AML-193 (cell line): ENCODE measurements around the gene C13orf46.
"Not testable (repeated sequence)": the region's sequence is repeated elsewhere in the genome, so short reads cannot be mapped to it uniquely, and the experiment has no call there.

Experiments used
- DNase-seq, 2 experiments: peaks; one replicate each; lab custom pipeline; 2025; lab: John Stamatoyannopoulos, UW

The C13orf46 gene

DNA sequence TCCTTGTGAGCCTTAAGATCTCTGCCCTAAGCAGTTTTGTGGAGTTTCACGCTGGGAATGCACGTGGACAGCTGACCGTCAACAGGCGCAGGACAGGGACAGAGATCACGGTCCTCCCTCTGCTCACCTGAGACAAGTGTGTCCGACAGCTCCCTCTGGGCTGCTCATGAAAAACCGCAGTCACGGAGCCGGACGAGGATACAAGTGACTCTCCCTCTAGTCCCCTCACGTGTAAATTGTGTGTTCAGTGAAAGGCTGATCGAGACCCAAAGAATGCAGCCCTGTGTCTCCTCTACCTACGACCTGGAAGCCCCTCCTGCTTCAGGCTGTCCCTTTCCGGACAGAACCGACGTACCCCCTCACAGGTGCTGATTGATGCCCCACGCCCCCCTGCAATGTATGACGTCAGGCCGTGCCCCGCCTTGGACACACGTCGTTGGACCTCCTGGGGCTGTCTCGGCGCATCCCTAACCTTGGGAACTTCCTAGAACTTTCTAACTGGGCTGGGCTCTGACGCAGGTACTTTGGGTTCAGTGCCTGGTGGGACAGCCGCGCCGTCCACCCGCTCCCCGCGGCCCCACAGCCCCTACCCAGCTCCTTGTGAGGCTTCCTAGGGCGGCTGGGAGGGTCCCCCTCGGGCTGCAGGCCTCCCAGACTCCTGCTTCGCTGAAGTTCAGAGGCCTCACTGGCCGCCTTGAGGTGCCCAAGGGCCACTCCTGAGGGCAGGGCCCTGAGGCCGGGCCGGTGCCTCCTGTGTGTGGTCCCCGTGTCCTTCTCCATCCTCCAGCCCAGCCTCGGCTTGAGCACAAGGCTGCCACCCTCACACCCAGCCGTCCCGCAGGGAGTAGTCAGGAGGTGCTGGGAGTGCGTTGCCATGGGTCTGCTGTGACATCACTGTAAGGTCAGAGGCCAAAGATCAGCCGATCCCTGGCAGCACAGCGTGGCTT is at the start of gene C13orf46:
C13orf46 (minus strand) TSS at position 859 of the 947 bp plus-strand sequence; CDS start at position 780, 79 bp downstream.
- DNase-seq: no peak

DNA sequence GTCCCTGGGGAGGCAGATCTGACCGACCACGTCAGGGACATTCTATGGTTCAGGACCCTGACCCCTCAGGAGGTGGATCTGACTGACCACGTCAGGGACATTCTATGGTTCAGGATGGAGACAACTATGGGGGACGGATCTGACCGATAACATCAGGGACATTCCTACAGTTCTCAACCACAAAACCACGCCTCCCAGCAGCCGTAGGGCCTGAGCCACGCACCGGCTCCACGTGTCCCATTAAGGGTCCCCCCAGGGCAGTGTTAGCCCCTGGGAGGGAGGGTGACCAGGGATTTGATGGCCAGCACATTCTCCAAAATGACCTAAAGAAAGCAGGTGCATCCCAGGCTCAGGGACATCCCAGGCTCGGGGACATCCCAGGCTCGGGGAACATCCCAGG is 49.0 kb upstream of the C13orf46 start:
- no peak for DNase-seq

GRCh38 chr13:114022309-114022669 is 48.4 kb upstream of the C13orf46 start:
- DNase-seq: no peak

- no peak for DNase-seq
Observed at GRCh38 chr13:114021464-114022308, 47.8 kb upstream of the C13orf46 start.

- no peak for DNase-seq
Observed at GRCh38 chr13:114020750-114021463, 47.0 kb upstream of the C13orf46 start.

DNA sequence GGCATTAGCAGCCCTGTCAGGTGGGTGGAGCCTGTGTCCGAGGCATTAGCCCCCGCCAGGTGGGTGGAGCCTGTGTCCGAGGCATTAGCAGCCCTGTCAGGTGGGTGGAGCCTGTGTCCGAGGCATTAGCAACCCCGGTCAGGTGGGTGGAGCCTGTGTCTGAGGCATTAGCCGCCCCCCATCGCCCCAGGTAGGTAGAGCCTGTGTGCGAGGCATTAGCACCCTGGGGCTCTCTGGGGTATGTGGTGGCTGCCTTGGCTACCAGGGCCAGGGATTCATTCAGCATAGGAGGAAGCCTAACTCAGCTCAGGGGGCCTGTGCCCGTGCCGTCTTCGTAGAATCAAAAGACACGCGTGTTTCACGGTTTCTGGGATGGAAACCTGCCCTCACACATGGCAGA is 46.3 kb upstream of the C13orf46 start:
- DNase-seq: not testable (repeated sequence)

DNA sequence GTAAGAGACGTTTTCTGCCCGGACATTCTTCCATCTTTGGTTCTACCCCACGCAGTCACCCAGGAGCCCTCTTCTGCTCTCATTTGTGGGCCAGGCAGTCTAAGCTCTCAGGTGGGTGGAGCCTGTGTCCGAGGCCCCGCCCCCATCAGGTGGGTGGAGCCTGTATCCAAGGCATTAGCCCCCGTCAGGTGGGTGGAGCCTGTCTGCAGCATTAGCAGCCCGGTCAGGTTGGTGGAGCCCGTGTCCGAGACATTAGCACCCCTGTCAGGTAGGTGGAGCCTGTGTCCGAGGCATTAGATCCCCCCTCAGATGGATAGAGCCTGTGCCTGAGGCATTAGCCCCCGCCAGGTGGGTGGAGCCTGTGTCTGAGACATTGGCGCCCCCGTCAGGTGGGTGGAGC is 45.5 kb upstream of the C13orf46 start:
- DNase-seq: no peak

GRCh38 chr13:114018461-114019055 is 44.7 kb upstream of the C13orf46 start:
- DNase-seq: no peak

- DNase-seq: no peak
Observed at GRCh38 chr13:114017966-114018365, 44.1 kb upstream of the C13orf46 start.

- DNase-seq: no peak
Observed at GRCh38 chr13:114017028-114017630, 43.3 kb upstream of the C13orf46 start.

GRCh38 chr13:114016321-114017027 is 42.6 kb upstream of the C13orf46 start:
- no peak for DNase-seq

GRCh38 chr13:114015969-114016295 is 42.1 kb upstream of the C13orf46 start:
- no peak for DNase-seq

DNA sequence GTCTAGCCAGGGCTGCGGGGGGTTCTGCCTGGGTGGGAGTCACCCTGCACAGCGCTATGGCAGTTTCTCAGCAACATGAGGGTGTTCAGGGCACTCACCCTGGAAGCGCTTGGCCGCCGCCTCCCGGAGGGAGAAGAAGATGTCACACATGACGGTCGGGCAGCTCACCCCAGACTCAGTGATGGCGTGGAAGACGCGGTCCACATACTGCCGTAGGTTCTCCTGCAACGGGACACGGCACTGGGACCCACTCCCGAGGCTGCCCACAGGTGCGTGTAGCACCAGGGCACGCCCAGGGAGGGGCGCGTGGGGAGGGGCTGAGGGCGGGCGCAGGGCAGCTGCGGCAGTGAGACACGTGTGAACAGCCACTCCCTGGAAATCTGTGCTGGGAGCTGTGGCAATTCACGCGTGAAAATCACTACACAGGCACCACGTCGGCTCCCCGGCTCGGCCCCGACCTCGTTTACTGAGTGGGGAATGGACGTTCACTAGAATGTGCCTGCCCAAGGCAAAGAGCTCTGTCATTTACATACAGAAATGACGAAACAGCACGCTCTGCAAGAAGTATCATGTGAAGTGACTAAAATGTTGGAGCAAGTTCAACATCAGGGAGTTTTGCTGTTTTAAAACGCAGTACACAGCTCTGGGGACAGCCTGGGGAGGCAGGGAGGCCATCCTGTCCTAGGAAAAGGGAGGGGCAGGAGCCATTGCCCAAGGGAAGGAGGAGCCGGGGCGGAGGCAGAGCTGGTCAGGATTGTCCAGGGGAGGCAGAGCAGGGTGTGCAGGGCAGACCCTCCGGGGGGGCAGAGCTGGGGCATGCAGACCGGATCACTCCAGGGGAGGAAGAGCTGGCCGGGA is 41.5 kb upstream of the C13orf46 start:
- DNase-seq: no peak

DNA sequence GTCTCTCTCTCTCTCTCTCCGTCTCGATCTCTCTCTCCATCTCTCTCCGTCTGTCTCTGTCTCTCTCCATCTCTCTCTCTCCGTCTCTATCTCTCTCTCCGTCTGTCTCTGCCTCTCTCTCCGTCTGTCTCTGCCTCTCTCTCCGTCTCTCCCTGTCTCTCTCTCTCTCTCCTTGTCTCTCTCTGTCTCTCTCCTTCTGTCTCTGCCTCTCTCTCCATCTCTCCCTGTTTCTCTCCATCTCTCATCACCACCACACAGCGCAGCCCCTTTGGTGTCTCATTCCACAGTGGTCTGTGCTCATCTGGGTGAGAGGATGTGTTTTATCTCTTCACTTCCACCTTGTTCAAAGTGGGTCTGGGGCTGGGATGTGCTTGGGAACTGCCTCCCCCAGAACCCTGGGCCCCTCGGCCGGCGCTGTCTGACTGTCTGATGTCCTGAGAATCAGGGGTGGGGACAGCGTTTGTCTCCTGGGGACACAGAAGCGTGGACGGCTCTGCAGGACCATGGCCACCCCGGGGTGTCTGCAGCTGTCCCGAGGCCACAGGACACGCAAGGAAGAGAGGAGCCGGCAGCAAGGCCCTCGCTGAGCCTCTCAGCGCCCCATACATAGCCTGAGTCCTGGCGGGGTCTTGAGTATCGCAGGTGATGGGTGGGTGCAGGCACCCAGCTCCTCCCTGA is 40.2 kb upstream of the C13orf46 start:
- DNase-seq: no peak

DNA sequence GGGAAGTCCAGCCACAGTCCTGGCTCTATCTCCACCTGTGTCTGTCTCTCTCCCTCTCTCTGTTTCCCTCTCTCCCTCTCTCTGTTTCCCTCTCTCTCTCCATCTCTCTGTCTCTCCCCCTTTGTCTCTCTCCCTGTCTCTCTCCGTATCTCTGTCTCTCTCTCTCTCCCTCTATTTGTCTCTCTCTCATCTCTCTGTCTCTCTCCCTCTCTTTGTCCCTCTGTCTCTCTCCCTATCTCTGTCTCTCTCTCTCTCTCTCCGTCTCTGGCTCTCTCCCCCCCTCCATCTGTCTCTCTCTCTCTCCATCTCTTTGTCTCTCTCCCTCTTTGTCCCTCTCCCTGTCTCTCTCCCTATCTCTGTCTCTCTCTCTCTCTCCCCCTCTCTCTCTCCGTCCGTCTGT is 39.5 kb upstream of the C13orf46 start:
- no peak for DNase-seq

DNA sequence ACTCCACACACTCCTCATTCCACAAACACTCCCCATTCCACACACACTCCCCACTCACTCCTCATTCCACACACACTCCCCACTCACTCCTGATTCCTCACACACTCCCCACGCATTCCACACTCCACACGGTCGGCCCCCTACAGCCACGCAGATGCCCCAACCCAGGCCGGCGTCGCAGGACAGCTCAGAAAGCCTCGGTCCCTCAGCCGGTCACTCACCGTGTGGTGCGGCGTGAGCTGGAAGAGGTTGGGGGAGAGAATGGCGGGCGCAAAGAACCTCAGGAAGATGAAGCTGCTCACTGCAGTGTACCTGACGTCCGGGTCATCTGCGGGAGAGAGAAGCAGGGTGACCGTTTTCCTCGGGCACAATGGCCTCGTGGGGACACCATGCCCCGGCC is 39.0 kb upstream of the C13orf46 start:
- DNase-seq: no peak

- DNase-seq: no peak
Observed at GRCh38 chr13:114012141-114012540, 38.3 kb upstream of the C13orf46 start.

DNA sequence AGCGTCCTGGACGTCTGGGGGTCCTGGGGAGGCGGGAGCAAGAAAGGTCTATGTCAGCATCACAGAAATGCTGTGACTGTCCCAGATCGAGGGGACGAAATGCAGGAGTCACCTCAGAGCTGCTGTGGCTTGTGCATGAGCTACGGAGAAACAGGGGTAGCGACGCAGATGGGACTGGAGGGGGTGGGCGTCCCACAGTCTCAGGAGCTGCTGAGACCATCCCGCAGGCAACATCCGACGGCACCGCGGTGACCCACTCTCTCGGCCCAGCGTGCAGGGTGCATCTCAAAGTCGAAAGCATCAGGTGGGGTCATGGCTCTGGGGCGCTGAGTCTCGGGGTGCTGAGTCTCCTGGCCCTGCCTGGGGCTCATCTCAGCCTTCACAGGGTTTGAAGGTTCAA is 37.4 kb upstream of the C13orf46 start:
- no peak for DNase-seq

DNA sequence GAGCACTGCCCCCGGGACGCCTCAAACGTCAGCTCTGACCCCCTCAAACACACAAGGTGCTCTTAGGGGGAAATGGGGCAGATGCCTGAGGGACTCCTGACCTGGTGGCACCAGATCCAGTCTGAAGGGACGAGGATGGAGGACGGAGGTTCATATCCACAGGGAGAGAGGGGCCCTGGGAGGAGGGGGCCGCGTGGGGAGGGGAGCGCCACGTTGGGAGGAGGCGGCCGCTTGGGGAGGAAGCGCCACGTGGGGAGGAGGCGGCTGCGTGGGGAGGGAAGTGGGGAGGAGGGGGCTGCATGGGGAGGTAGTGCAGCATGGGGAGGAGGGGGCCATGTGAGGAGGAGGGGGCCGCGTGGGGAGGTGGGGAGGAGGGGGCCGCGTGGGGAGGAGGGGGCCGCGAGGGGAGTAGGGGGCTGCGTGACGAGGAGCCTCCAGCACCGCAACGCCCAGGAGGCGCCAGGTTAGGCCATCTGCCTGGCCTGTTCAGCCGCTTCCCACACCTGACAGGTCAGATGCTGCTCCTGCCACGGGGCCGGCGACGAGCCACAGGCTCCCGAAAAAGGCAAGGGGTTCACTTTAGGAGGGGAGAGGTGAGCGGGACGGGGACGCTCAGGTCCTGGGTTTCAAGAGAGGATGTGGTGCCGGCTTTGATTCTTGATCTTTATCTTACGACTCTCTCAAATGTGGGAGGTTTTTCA is 36.7 kb upstream of the C13orf46 start:
- DNase-seq: no peak
